Calu3 (cell line): ENCODE results near the gene UBE2Q2. TPM values are rescaled to one million over a fixed set of nuclear protein-coding genes. Genes with fewer than 3 reads are reported as not detected.

Experiments used
- BruUV-seq: library from RNA; stranded (reverse); fragments of 400-500 nt; replicated peaks from 2 replicates; lab custom pipeline; 2021; lab: Mats Ljungman, UMichigan
- CTCF ChIA-PET: fragments of 300-600 bp; sonication (Branson Sonifier 250); formaldehyde crosslinking; loops from one replicate; lab custom pipeline; 2022; ENCODE audit warnings: antibody characterized with exemption; lab: Charles Lee
- DNase-seq: peaks from one replicate; pipeline ENCODE4 v3.0.0; 2022
- H3K27ac Mint-ChIP-seq: one replicate; pipeline ENCODE4 v1.8.0; 2022; ENCODE audit warnings: mixed read lengths; ENCODE audit not compliant: unreplicated experiment
- H3K27me3 Mint-ChIP-seq: one replicate; pipeline ENCODE4 v1.8.0; 2022; ENCODE audit warnings: mixed read lengths; ENCODE audit not compliant: unreplicated experiment
- H3K36me3 Mint-ChIP-seq: one replicate; pipeline ENCODE4 v1.8.0; 2022; ENCODE audit warnings: mild to moderate bottlenecking, moderate library complexity, mixed read lengths; ENCODE audit not compliant: insufficient read depth, unreplicated experiment
- H3K4me1 Mint-ChIP-seq: one replicate; pipeline ENCODE4 v1.8.0; 2022; ENCODE audit warnings: mild to moderate bottlenecking, low read depth, mixed read lengths; ENCODE audit not compliant: unreplicated experiment
- H3K4me3 Mint-ChIP-seq: one replicate; pipeline ENCODE4 v1.8.0; 2022; ENCODE audit warnings: mild to moderate bottlenecking, low read depth, moderate library complexity, mixed read lengths; ENCODE audit not compliant: unreplicated experiment
- H3K9me3 Mint-ChIP-seq: one replicate; pipeline ENCODE4 v1.8.0; 2022; ENCODE audit warnings: low read depth, mixed read lengths; ENCODE audit not compliant: unreplicated experiment
- CTCF ChIP-seq: fragments of 200-600 bp; IDR thresholded peaks from one replicate; pipeline ENCODE4 v1.8.0; 2022; ENCODE audit warnings: antibody characterized with exemption; ENCODE audit not compliant: unreplicated experiment
- intact Hi-C: fragments of 100-400 bp; cut with micrococcal nuclease; formaldehyde crosslinking; loops from one replicate; pipeline ENCODE4 v1.10.0; 2022; ENCODE audit not compliant: unreplicated experiment
- total RNA-seq: library from RNA; stranded (reverse); gene quantifications from 2 replicates; pipeline ENCODE4 v1.2.3, GENCODE V29; 2022

Gene UBE2Q2
- total RNA-seq, 1 experiment from 2014 or later = 34.7 TPM

GRCh38 chr15:75930866-75931265 lies 87.6 kb downstream of the UBE2Q2 start:
- no peak for DNase-seq
- TF ChIP-seq CTCF = no peak
- intact Hi-C loops = no loop called here
- Mint-ChIP-seq H3K27me3 (no peaks in the 10 kb centered on the region), H3K4me3 (no peak overlapping the region), H3K36me3 (peaks cover 21% of the 10 kb centered on the region), H3K9me3 (no peaks in the 10 kb centered on the region), H3K27ac (no peak overlapping the region), H3K4me1 (no peaks in the 10 kb centered on the region)
- CTCF ChIA-PET = interaction anchor here (1.2 kb wide), 1 partner anchor 125 kb away, joined by 3 read pairs; no protein-coding TSS in a partner anchor
- BruUV-seq = no TSS peak

GRCh38 chr15:75942464-75942863 lies 99.2 kb downstream of the UBE2Q2 start:
- intact Hi-C loops = no loop called here
- no peak overlapping the region for H3K27ac Mint-ChIP-seq
- no peak for TF ChIP-seq CTCF
- no peak for DNase-seq
- CTCF ChIA-PET = no interaction called here
- H3K27me3 Mint-ChIP-seq = peaks cover 15% of the 10 kb centered on the region
- no peaks in the 10 kb centered on the region for H3K9me3 Mint-ChIP-seq
- H3K4me3 Mint-ChIP-seq = no peak overlapping the region
- BruUV-seq = no TSS peak
- peaks cover 6% of the 10 kb centered on the region for H3K36me3 Mint-ChIP-seq
- H3K4me1 Mint-ChIP-seq = no peaks in the 10 kb centered on the region

GRCh38 chr15:75943246-75943645 lies 100.0 kb downstream of the UBE2Q2 start:
- CTCF ChIA-PET = no interaction called here
- TF ChIP-seq CTCF = no peak

GRCh38 chr15:75943713-75944215 lies 100.5 kb downstream of the UBE2Q2 start:
- Mint-ChIP-seq H3K27me3 (peaks cover 15% of the 10 kb centered on the region), H3K4me1 (no peaks in the 10 kb centered on the region), H3K9me3 (no peaks in the 10 kb centered on the region), H3K36me3 (peaks cover 6% of the 10 kb centered on the region), H3K4me3 (no peak overlapping the region), H3K27ac (no peak overlapping the region)
- CTCF ChIA-PET = no interaction called here
- no peak for DNase-seq
- no peak for TF ChIP-seq CTCF
- no TSS peak for BruUV-seq
- intact Hi-C loops = no loop called here

More at GRCh38 chr15:75943246-75943645, 100.0 kb downstream of the UBE2Q2 start:
- no peak for DNase-seq
- Mint-ChIP-seq H3K27ac (no peak overlapping the region), H3K9me3 (no peaks in the 10 kb centered on the region), H3K36me3 (peaks cover 6% of the 10 kb centered on the region), H3K4me3 (no peak overlapping the region), H3K27me3 (peaks cover 15% of the 10 kb centered on the region), H3K4me1 (no peaks in the 10 kb centered on the region)
- BruUV-seq = no TSS peak
- intact Hi-C loops = no loop called here
